GM12878 (cell line): ENCODE results near the gene PPM1A. TPM values are rescaled to one million over a fixed set of nuclear protein-coding genes. Genes with fewer than 3 reads are reported as not detected.

Source experiments
- ATF2 ChIP-seq: IDR thresholded peaks from 2 replicates; pipeline ENCODE4 v1.6.1; 2012; ENCODE audit warnings: low read length, inconsistent platforms
- BCL11A ChIP-seq: IDR thresholded peaks from 2 replicates; pipeline ENCODE4 v1.6.1; 2011; ENCODE audit warnings: low read depth, low read length
- CHD1 ChIP-seq: IDR thresholded peaks from 2 replicates; pipeline ENCODE4 v1.6.1; 2012; ENCODE audit warnings: low read depth, low read length, improper control_type of control experiment
- E4F1 ChIP-seq: fragments of 450-650 bp; IDR thresholded peaks from 2 replicates; pipeline ENCODE4 v1.6.1; 2018; ENCODE audit warnings: borderline replicate concordance, mild to moderate bottlenecking; ENCODE audit not compliant: partially characterized antibody
- FOS ChIP-seq: IDR thresholded peaks from 3 replicates; pipeline ENCODE4 v1.6.1; 2011; ENCODE audit warnings: borderline replicate concordance; ENCODE audit not compliant: insufficient read length; ENCODE audit errors: extremely low read depth
- GABPA ChIP-seq: IDR thresholded peaks from 2 replicates; pipeline ENCODE4 v1.6.1; 2014; ENCODE audit warnings: antibody characterized with exemption, low read depth, mild to moderate bottlenecking, inconsistent platforms
- HDAC2 ChIP-seq: fragments of 200-600 bp; sonication (generic); IDR thresholded peaks from 2 replicates; pipeline ENCODE4 v1.6.1; 2017
- IKZF1 ChIP-seq: fragments of 450-650 bp; conservative IDR thresholded peaks from 2 replicates; pipeline ENCODE4 v1.6.1; 2017; ENCODE audit warnings: antibody characterized with exemption, mild to moderate bottlenecking
- IKZF2 ChIP-seq, 2 experiments: fragments of 450-650 bp; IDR thresholded peaks; 2 replicates each; pipeline ENCODE4 v1.6.1; 2017; ENCODE audit warnings: mild to moderate bottlenecking in 2 of 2, moderate library complexity in 2 of 2
- JUNB ChIP-seq: IDR thresholded peaks from 2 replicates; pipeline ENCODE4 v1.6.1; 2016; ENCODE audit warnings: antibody characterized with exemption, mild to moderate bottlenecking
- MTA2 ChIP-seq: fragments of 450-650 bp; IDR thresholded peaks from 2 replicates; pipeline ENCODE4 v1.6.1; 2016; ENCODE audit warnings: low read depth, mild to moderate bottlenecking, moderate library complexity
- MYB ChIP-seq: fragments of 150-350 bp; IDR thresholded peaks from 2 replicates; pipeline ENCODE4 v1.6.1; 2014; ENCODE audit warnings: mild to moderate bottlenecking, low read depth, low read length, borderline replicate concordance
- NFYA ChIP-seq: IDR thresholded peaks from 2 replicates; pipeline ENCODE4 v1.6.1; 2011; ENCODE audit warnings: low read depth, mild to moderate bottlenecking, low read length, improper control_type of control experiment, borderline replicate concordance
- SIN3A ChIP-seq: IDR thresholded peaks from 2 replicates; pipeline ENCODE4 v1.6.1; 2012; ENCODE audit warnings: low read depth, low read length, improper control_type of control experiment
- SP1 ChIP-seq: IDR thresholded peaks from one replicate; pipeline ENCODE4 v1.6.1; 2011; ENCODE audit warnings: low read depth, low read length
- SPI1 ChIP-seq: IDR thresholded peaks from 2 replicates; pipeline ENCODE4 v1.6.1; 2011; ENCODE audit warnings: low read depth, mild to moderate bottlenecking, low read length, moderate library complexity, borderline replicate concordance; ENCODE audit not compliant: insufficient read depth
- TAF1 ChIP-seq: IDR thresholded peaks from 2 replicates; pipeline ENCODE4 v1.6.1; 2011; ENCODE audit warnings: mild to moderate bottlenecking, low read depth, low read length, borderline replicate concordance
- ZNF274 ChIP-seq: IDR thresholded peaks from one replicate; pipeline ENCODE4 v1.8.0; 2011; ENCODE audit not compliant: insufficient read length, insufficient read depth
- ZNF622 ChIP-seq: fragments of 450-650 bp; IDR thresholded peaks from 2 replicates; pipeline ENCODE4 v1.6.1; 2017; ENCODE audit warnings: mild to moderate bottlenecking, inconsistent platforms
- polyA plus RNA-seq, 11 experiments: library from polyadenylated mRNA; depleted of rRNA in 4 of 11; unstranded in 6 of 11; stranded (reverse) in 5 of 11; fragments of >200 nt; fragmentation: Nextera tagmentation in 4 of 11; fragmentation: Illumina TruSeq in 1 of 11; extraction: Ambion mirVana in 4 of 11; extraction: Trizol in 1 of 11; gene quantifications; 1 replicate in 1 of 11; 2 replicates in 10 of 11; pipeline versions ENCODE4 v1.2.1 to v1.2.3, GENCODE V29; 2011 to 2016; ENCODE audit warnings: inconsistent platforms in 2 of 11, missing spikeins in 2 of 11, low read depth in 1 of 11
- total RNA-seq, 4 experiments: library from RNA; depleted of rRNA in 3 of 4; stranded (reverse); fragments of >200 nt in 3 of 4; fragmentation: Illumina TruSeq in 1 of 4; extraction: Trizol in 1 of 4; gene quantifications; 2 replicates each; pipeline versions ENCODE4 v1.2.1 to v1.2.3, GENCODE V29; 2013 to 2021
- TF ChIP-seq, protein P1 (sequence below): IDR thresholded peaks from 2 replicates; pipeline ENCODE4 v1.6.1; 2011; ENCODE audit warnings: mild to moderate bottlenecking, low read depth, low read length, moderate library complexity; ENCODE audit not compliant: insufficient replicate concordance
- TF ChIP-seq, protein P2 (sequence below): fragments of 450-650 bp; IDR thresholded peaks from 2 replicates; pipeline ENCODE4 v1.6.1; 2017; ENCODE audit warnings: mild to moderate bottlenecking, moderate library complexity

The PPM1A gene
- total and polyA plus RNA-seq, 10 of the 15 experiments (the other 5 are each of a cell fraction or from before 2014, with no cell fraction given) = 16.8 to 124 (median 47.0) TPM

- TF ChIP-seq ZNF622 (no peak), SIN3A (no peak), E4F1 (no peak), TAF1 (no peak), MYB (no peak), CHD1 (0 out of 2 replicates have a peak, but pooled peaks have one; percentile 21), FOS (no peak), JUNB (peak; percentile 48), ATF2 (peak; percentile 75; the same call in 1 of the 2 replicates), ZNF274 (no peak), SP1 (no peak), GABPA (no peak), NFYA (no peak), SPI1 (peak; percentile 32; the same call in 1 of the 2 replicates), HDAC2 (no peak), MTA2 (peak; percentile 9; the same call in 1 of the 2 replicates), IKZF1 (peak; percentile 72), IKZF2 (IDR thresholded peaks at IDR 0.05) (peak; percentile 62 to 74; a peak in 3 of 4 replicates), BCL11A (peak; percentile 58; the same call in 1 of the 2 replicates)
- TF ChIP-seq, protein P1, sequence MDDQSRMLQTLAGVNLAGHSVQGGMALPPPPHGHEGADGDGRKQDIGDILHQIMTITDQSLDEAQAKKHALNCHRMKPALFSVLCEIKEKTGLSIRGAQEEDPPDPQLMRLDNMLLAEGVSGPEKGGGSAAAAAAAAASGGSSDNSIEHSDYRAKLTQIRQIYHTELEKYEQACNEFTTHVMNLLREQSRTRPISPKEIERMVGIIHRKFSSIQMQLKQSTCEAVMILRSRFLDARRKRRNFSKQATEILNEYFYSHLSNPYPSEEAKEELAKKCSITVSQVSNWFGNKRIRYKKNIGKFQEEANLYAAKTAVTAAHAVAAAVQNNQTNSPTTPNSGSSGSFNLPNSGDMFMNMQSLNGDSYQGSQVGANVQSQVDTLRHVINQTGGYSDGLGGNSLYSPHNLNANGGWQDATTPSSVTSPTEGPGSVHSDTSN = peak; percentile 12
- TF ChIP-seq, protein P2, sequence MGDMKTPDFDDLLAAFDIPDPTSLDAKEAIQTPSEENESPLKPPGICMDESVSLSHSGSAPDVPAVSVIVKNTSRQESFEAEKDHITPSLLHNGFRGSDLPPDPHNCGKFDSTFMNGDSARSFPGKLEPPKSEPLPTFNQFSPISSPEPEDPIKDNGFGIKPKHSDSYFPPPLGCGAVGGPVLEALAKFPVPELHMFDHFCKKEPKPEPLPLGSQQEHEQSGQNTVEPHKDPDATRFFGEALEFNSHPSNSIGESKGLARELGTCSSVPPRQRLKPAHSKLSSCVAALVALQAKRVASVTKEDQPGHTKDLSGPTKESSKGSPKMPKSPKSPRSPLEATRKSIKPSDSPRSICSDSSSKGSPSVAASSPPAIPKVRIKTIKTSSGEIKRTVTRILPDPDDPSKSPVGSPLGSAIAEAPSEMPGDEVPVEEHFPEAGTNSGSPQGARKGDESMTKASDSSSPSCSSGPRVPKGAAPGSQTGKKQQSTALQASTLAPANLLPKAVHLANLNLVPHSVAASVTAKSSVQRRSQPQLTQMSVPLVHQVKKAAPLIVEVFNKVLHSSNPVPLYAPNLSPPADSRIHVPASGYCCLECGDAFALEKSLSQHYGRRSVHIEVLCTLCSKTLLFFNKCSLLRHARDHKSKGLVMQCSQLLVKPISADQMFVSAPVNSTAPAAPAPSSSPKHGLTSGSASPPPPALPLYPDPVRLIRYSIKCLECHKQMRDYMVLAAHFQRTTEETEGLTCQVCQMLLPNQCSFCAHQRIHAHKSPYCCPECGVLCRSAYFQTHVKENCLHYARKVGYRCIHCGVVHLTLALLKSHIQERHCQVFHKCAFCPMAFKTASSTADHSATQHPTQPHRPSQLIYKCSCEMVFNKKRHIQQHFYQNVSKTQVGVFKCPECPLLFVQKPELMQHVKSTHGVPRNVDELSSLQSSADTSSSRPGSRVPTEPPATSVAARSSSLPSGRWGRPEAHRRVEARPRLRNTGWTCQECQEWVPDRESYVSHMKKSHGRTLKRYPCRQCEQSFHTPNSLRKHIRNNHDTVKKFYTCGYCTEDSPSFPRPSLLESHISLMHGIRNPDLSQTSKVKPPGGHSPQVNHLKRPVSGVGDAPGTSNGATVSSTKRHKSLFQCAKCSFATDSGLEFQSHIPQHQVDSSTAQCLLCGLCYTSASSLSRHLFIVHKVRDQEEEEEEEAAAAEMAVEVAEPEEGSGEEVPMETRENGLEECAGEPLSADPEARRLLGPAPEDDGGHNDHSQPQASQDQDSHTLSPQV = no peak
These were observed 43.9 kb upstream of the PPM1A start (continued) for GRCh38 chr14:60204843-60205774.
